ENCODE measurements around the gene CYP26C1. TPM values are rescaled to one million over a fixed set of nuclear protein-coding genes. Genes with fewer than 3 reads are reported as not detected.
A peak's percentile ranks its signal among the peaks of the same experiment; 100 is the strongest.

CYP26C1 gene
- total RNA-seq, 3 donors from 2014 or later (not counting 1 experiment from before 2014, with no cell fraction given) = 0.09 TPM; not detected in 2

GRCh38 chr10:93073539-93074146, 13.0 kb downstream of the CYP26C1 start, which contains the start of gene CYP26A1:
Gene CYP26A1 (plus strand): TSS chr10:93073893. CDS start chr10:93073935, 42 bp downstream.
- H3K4me3 ChIP-seq (ENCODE audit: low read length) = no peak within 1 kb of the TSS
- Mint-ChIP-seq H3K4me3 (peak within 1 kb of the TSS; percentile 37), H3K4me1 (peaks cover 4 to 8% of the 10 kb centered on the region in 2 donors), H3K9me3 (no peaks in the 10 kb centered on the region), H3K27ac (no peak within 1 kb of the TSS), H3K27me3 (ENCODE audit: low read depth in 2 of 2) (peaks cover 36 to 63% of the 10 kb centered on the region in 2 donors), H3K36me3 (no peaks in the 10 kb centered on the region)
- DNase-seq (no peak), ATAC-seq (no peak)
- H3K9me3 ChIP-seq (ENCODE audit: control insufficient read depth, insufficient read depth, low read length) = no peaks in the 10 kb centered on the region
- H3K4me1 ChIP-seq (ENCODE audit: control insufficient read depth, insufficient read depth, low read length) = peaks cover 34% of the 10 kb centered on the region
- no peaks in the 10 kb centered on the region for H3K36me3 ChIP-seq (ENCODE audit: control insufficient read depth, insufficient read depth, low read length)
- intact Hi-C loops (cut with micrococcal nuclease) = no loop called here
- no peak within 1 kb of the TSS for H3K27ac ChIP-seq (ENCODE audit: low read length)
- no peak for TF ChIP-seq CTCF (IDR thresholded peaks at IDR 0.05)
- under 1% methylated on average over 52 of the region's 52 CpGs for WGBS (ENCODE audit: insufficient coverage)
- H3K27me3 ChIP-seq (ENCODE audit: control insufficient read depth, insufficient read depth, low read length) = peaks cover 34% of the 10 kb centered on the region

- Histone ChIP-seq H3K27ac (ENCODE audit: low read length) (no peak overlapping the region), H3K4me3 (ENCODE audit: low read length) (no peak overlapping the region), H3K9me3 (ENCODE audit: control insufficient read depth, insufficient read depth, low read length) (no peaks in the 10 kb centered on the region), H3K36me3 (ENCODE audit: control insufficient read depth, insufficient read depth, low read length) (no peaks in the 10 kb centered on the region), H3K27me3 (ENCODE audit: control insufficient read depth, insufficient read depth, low read length) (peaks cover 32% of the 10 kb centered on the region), H3K4me1 (ENCODE audit: control insufficient read depth, insufficient read depth, low read length) (peaks cover 34% of the 10 kb centered on the region)
- no peak for TF ChIP-seq CTCF (IDR thresholded peaks at IDR 0.05)
- Mint-ChIP-seq H3K9me3 (no peaks in the 10 kb centered on the region), H3K36me3 (no peaks in the 10 kb centered on the region), H3K4me1 (peaks cover 4 to 8% of the 10 kb centered on the region in 2 donors), H3K4me3 (peak overlapping the region; percentile 37), H3K27me3 (ENCODE audit: low read depth in 2 of 2) (peaks cover 32 to 59% of the 10 kb centered on the region in 2 donors), H3K27ac (no peak overlapping the region)
- intact Hi-C loops (cut with micrococcal nuclease) = no loop called here
- WGBS (ENCODE audit: insufficient coverage) = under 1% methylated on average over 40 of the region's 40 CpGs
- DNase-seq (peak in 1 of 2 donors; percentile 18), ATAC-seq (no peak)
Observed at GRCh38 chr10:93074147-93074596, 13.6 kb downstream of the CYP26C1 start.

- Mint-ChIP-seq H3K4me3 (peak overlapping the region; percentile 37), H3K4me1 (peaks cover 4 to 8% of the 10 kb centered on the region in 2 donors), H3K36me3 (no peaks in the 10 kb centered on the region), H3K27me3 (ENCODE audit: low read depth in 2 of 2) (peaks cover 33 to 61% of the 10 kb centered on the region in 2 donors), H3K9me3 (no peaks in the 10 kb centered on the region), H3K27ac (no peak overlapping the region)
- intact Hi-C loops (cut with micrococcal nuclease) = no loop called here
- Histone ChIP-seq H3K4me3 (ENCODE audit: low read length) (no peak overlapping the region), H3K4me1 (ENCODE audit: control insufficient read depth, insufficient read depth, low read length) (peaks cover 34% of the 10 kb centered on the region), H3K9me3 (ENCODE audit: control insufficient read depth, insufficient read depth, low read length) (no peaks in the 10 kb centered on the region), H3K36me3 (ENCODE audit: control insufficient read depth, insufficient read depth, low read length) (no peaks in the 10 kb centered on the region), H3K27ac (ENCODE audit: low read length) (no peak overlapping the region), H3K27me3 (ENCODE audit: control insufficient read depth, insufficient read depth, low read length) (peaks cover 32% of the 10 kb centered on the region)
- TF ChIP-seq CTCF (IDR thresholded peaks at IDR 0.05) = no peak
- ATAC-seq (no peak), DNase-seq (peak in 1 of 2 donors; percentile 14)
- 3% methylated on average over 67 of the region's 67 CpGs for WGBS (ENCODE audit: insufficient coverage)
Observed at GRCh38 chr10:93074597-93075368, 14.2 kb downstream of the CYP26C1 start.
